ENCODE results near the gene OTOR.
A peak's percentile ranks its signal among the peaks of the same experiment; 100 is the strongest.

OTOR gene, protein sequence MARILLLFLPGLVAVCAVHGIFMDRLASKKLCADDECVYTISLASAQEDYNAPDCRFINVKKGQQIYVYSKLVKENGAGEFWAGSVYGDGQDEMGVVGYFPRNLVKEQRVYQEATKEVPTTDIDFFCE

DNA sequence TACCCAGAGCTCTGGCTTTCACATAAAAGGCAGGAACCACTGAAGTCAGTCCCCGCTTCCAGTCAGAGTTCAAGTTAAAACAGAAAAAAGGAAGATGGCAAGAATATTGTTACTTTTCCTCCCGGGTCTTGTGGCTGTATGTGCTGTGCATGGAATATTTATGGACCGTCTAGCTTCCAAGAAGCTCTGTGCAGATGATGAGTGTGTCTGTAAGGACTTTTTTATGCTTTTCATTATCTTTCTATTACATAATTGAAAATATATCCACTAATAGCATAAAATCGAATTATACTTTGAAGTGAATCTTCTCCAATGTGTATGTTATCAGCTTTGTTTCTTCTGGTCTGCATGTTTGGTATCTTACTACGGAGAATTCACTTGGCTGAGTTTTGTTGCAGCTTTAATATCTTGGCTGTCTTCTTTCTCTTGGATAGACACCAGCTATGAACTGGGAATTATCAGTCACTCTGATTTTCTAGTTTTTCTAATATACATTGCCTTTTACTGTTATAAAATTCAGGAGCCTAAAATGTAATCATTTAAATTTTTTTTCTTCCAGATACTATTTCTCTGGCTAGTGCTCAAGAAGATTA is at the start of gene OTOR:
OTOR (plus strand) TSS at position 51 of the 593 bp plus-strand sequence; CDS start at position 95, 44 bp downstream.
- DNase-seq (ENCODE audit: low read depth) = no peak

DNA sequence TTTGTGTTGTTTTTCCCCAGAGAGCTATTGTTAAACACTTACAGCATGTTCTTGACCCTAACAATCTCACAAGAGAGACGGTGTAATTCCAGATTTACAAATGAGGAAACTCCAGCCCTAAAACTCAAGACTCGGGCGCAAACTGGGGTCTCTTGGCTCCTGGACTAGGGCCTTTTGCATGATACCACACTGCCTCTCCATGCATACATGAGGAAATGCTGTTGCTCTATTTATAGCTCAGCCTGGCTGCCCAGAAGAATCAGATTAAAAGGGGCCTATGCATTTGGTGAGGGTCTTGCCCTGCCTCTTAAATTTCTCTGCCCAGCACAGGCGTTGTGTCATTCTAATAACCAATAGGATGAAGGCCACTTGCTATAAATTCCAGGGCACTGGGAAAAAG is 48.9 kb upstream of the OTOR start:
- no peak for DNase-seq (ENCODE audit: low read depth)

DNA sequence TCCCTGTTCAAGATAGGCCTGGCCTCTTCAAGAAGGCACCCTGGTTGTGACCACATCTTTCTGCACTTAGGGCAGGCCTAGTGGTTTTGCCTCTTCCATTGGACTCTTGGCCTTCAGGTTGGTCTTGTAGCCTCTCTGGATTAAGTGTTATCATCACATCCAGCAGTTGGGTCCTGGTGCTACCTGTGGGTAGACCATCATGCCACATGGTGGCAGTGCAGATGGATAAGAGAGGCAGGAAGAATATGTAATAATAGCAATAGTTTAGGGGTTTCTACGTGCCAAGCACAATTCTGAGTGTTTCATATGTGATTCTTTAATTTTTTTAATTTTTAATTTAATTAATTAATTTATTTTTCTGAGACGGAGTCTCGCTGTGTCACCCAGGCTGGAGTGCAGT is 46.9 kb upstream of the OTOR start:
- DNase-seq (ENCODE audit: low read depth) = no peak

DNA sequence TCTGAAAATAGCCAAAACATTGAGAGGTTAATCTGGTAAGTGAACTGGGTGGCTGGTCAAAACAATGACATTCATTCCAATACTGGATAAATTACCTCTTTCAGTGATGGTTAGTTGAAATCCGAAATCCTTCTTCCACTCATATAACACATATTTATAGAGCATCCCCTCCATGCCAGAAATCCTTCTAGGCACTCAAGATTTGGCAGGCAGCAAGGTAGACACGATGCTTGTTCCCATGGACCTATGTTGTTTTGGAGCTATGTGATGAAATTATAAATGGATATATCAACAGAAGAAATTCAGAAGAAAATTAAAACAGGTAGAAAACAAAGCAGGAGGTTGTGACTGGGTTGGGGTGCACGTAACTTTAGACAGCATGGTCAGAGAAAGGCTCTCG is 44.6 kb upstream of the OTOR start:
- no peak for DNase-seq (ENCODE audit: low read depth)

DNA sequence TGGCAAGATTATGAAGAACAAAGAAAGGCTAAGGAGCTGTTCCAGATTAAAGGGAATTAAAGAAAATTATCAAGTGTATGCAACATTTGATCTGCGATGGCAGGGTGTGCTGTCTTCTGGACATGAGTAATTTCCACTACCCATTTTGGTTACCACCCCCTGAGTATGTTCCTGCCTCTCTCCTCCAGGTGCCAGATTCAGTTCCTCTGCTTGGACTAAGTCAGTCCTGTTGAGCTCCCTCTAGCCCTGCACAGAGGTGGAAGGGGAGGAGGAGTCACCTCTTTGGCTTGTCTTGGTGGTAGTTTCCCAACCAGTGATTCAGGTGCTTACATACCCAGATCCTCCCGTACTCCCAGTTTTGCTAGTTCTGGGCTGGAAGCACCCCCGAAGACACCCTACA is 40.5 kb upstream of the OTOR start:
- DNase-seq (ENCODE audit: low read depth) = no peak

DNA sequence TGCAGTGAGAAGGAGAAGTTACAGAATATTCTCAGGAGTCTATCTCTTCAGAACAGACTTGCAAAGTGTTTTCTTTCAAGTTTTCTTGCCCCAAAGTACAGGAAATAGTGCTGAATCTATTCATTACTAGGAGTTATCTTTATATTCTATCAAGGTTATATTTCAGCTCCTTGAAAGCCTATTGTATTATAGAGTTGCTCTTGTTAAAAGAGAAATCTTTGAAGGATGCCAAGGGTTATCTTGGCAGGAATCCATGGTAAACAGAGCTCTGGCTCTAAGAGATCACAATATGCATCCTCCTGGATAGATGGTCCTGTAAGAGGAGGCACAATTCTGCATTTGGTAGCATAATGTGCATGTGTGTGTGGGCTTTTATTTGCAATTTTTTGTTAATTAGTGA is 39.6 kb upstream of the OTOR start:
- DNase-seq (ENCODE audit: low read depth) = no peak

DNA sequence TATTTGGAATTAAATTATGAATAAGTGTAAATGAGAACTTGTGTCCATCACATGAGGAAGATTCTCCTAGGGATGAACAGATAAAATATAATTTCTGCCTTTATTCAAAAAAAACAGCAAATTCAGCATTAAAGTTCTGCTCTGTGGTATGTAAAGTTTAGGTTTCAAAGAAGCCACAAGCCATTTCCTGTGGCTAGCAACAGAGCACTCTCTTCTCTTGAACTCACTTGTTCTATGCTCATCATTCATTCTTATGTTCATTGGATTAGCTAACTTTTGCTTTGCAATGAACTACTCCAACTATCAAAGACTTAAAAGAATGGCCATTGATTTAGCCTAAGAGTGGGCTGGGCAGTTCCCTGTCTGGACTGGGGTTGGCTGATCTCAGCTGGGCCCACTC is 39.1 kb upstream of the OTOR start:
- DNase-seq (ENCODE audit: low read depth) = no peak

DNA sequence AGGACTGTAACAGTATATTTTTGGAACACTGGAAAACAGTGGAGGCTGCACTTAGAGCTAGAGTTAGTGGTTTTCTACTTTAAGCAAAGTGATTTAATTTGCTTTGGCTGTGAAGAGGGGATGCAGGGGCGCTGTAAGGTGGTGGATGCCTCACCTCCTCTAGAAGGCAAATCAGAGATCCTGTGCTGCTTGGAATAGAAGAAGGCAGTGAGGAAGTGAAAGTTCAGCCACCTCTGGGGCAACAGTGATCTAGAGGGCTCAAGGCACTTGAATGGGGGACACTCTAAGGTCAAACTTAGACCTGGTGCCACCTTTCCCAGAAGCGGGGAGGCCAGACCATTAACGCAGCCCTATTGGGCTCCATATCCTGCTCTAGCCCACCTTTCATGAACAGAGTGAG is 37.4 kb upstream of the OTOR start:
- DNase-seq (ENCODE audit: low read depth) = no peak

DNA sequence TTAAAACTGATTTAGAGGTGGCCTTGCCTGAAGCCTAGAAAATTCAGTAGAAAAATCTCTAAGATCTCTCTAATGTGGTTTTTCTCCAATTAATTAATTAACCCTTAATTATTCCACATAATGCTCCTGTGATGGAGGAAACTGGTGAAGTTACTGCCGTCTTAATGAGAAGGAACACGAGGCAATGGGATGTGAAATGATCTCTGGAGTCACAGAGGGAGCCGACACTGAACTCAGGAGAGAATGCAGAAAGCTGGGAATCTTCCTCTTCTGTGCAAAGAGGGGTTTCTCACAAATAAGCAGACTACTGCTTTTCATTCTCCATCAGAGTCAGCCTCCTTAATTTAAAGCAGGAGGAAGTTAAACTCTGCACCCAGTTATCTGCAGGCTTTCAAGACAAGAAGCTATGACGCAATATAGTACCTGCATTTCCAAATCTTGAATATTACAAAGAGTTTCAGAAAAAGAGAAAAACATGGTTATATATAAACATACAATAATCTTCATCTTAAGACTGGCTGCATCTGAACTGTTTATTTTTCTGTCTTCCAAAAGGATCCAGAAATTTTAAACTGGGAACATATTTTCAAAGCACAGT is 36.4 kb upstream of the OTOR start:
- no peak for DNase-seq (ENCODE audit: low read depth)

DNA sequence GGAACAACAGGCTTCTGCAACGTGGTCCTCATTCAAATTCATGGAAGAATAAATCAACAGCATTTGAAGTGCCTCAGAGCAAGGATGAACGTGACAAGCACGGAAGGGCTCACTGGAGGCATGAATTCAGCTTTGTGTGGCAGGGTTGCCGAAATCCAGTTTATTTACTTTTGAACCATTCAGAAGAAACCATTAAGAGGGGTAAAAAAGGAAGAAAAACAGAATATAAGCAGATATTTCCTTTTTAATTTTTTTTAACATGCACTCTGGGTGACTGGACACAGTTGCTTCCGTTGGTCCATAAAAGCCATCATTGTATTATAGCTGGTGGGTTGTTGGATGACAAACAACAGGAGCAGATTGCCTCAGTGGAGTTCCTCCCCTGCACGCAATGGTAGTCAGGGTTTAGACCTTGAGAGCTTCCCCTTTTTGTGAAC is 35.6 kb upstream of the OTOR start:
- DNase-seq (ENCODE audit: low read depth) = no peak

DNA sequence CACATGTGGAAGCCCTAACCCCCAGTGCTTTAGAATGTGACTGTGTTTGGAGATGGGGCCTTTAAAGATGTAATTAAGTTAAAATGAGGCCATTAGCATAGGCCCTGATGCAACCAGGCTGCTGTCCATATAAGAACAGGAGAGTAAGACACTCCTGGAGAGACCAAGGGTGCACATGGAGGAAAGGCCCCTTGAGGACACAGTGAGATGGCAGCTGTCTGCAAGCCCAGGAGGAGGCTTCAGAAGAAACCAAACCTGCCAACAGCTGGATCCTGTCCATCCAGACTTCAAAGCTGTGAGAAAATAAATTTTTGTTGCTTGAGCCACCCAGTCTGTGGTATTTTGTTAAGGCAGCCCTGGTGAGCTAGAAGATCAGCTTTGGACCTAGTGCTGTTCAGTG is 35.1 kb upstream of the OTOR start:
- DNase-seq (ENCODE audit: low read depth) = no peak

DNA sequence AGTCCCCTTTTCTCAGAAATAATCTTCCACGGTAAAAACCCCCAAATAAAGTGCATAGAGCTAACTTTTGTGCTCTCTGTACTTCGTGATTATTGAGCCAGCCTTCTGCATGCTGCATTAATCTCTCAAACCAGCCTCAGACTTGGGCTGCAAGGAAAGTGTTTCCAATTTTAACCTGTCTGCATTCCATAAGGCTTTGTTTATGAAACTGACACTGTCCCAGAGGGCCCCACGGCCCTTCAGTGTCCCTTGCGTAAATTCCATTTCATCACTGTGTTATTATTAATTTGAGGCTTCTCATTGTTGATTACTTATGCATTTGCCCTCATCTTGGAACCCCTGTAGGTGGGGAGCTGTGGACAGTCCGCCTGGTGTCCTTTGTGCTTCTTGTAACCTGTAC is 33.9 kb upstream of the OTOR start:
- no peak for DNase-seq (ENCODE audit: low read depth)

DNA sequence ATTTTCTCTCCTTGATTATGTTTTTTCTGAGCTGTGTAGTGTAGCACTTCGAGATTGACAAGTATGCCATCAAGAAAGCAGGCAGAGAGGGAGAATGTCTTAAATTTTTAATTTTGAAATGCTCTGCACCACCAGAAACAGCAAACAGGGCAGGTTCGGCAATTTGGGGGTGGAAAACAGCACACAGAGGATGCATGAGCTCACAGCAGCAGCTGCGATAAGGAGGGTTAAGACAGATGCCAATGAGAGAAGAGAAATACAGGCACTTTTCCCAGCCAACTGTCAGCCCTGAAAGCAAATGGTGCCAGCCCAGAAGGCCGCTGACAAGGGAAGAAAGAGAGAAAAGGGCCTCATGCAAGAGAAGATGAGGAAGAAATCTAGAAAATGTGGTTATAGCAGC is 33.4 kb upstream of the OTOR start:
- no peak for DNase-seq (ENCODE audit: low read depth)

DNA sequence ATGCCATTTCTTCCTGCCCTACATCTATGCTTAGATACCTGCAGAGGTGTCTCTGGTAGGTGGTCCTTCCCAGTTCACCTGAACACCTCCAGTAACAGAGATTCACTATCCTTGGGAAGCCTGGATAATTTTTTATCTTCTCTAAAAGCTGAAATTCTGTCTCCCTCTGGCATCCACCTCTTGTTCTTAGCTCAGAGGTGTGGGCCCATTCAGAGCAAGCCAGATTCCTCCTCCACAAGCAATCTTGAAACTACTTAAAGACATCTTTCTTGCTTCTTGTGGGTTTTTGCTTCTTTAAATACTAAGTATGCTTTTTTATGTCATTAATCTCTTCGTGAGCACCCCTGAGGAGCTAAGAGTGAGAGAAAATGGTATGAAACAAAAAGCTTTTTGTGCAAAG is 28.7 kb upstream of the OTOR start:
- no peak for DNase-seq (ENCODE audit: low read depth)

DNA sequence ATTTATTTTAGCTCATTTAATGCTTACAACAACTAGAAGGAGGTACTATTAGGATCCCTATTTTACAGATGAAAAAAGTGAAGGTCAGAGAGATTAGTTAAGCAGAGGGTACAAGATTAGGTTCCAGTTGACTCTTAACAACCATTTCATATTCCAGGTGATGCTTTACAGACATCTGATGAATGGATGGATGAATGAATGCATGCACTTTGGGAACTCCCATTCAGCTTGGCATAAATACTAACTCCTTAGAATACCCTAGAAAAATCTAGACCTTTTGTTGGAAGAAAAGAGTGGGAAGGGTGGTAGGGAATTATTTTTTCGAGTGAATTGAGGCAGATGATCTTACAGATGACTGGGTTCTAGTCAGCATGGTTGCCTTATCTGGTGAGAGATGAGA is 19.1 kb upstream of the OTOR start:
- DNase-seq (ENCODE audit: low read depth) = no peak

DNA sequence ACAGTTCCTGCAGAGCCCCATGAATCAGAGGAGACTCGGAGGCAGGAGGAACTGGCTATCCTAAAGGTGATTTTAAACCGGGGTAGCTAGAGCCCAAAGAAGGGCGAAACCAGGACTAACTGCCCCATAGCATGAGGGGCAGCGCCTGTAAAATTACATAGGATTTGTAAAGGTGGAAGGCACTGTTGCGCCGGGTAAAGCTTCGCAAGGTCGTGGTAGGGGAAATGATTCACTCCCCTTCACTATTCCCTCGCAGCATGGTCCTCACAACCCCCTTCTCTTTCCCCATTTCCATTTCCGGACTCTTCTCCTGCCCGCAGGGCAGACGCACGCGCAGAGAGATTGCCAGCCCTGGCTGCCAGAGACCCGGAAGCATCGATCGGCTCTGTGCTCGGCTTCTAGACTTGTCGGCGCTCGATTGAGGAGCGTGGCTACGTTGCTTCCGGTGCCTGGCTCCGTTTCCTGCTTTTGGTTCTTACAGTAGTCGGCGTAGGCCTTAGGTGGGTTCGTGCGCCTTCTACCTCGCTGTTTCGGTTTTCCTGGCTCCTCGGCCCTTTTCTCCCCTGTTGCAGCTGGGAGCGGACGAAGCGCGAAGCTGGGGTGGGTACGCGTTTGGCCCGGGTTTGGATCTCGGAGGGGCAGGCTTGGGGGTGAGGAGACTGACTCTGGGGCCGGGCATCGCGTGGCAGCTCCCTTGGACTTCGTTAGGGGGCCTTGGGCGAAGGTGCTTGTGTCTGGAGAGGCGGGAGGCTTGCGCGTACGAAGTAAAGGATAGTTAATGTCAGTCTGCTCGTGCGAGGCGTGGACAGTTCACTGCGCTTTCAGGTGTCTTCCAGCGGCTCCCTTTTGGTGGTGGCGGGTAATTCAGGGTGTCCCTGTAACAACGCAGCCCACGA is 18.3 kb upstream of the OTOR start, which contains the start of gene SNRPB2:
SNRPB2 (plus strand) TSS at position 462 of the 896 bp plus-strand sequence. CDS start 1,677 bp downstream, outside the sequence.
- peak; percentile 84 for DNase-seq (ENCODE audit: low read depth)

DNA sequence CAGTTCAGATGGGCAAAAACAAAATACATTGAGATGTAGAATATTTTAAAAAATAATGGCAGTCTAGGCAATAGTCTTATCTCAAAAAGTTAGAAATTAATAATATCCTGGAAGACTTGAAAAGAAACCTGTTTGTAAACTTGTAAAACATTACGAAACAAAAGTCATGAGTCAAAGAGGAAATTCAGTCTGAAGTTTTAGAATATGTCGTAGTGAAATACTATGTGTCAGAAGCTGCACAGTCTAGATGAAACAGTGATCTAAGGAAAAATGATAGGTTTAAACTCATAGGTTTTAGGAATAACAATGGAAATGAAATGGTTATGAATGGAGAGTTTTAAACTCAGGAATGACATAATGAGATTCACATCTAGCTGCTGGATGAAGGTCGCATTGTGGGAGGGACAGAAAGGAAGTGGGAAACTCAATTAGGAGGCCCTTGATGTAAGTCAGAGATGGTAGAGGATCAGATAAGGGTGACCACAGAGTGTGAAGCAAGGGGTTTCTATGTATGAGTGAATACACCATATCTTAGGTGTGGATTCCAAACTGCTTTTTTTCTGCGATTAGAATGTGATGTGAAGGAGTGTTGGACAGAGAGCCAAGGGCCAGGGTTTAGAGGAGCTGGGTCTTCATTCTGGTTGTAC is 15.5 kb upstream of the OTOR start:
- DNase-seq (ENCODE audit: low read depth) = no peak

DNA sequence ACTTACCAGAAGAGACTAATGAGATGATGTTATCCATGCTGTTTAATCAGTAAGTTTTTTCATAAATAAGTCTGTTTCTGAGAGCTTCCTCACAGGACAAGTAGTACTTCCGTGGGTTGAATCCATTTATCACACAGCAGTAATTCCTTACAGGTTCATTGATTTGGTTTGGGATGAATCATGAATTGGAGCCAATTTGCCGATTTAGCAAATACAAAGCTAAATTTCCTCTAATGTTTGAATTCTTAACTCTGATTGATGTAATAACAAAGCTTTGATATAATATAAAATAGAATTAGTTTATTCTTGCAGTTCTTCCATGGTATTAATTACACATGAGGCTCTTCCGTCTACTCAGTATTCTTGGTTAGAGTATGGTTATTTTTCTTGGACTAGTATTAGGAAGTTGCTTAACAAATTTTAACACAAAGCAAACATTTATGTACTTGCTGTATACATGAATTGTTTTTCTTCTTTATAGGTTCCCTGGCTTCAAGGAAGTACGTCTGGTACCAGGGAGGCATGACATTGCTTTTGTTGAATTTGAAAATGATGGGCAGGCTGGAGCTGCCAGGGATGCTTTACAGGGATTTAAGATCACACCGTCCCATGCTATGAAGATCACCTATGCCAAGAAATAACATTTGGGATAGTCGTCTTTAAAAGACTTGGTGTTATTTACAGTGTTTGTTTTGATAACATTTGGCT is 7.6 kb upstream of the OTOR start:
- DNase-seq (ENCODE audit: low read depth) = no peak

DNA sequence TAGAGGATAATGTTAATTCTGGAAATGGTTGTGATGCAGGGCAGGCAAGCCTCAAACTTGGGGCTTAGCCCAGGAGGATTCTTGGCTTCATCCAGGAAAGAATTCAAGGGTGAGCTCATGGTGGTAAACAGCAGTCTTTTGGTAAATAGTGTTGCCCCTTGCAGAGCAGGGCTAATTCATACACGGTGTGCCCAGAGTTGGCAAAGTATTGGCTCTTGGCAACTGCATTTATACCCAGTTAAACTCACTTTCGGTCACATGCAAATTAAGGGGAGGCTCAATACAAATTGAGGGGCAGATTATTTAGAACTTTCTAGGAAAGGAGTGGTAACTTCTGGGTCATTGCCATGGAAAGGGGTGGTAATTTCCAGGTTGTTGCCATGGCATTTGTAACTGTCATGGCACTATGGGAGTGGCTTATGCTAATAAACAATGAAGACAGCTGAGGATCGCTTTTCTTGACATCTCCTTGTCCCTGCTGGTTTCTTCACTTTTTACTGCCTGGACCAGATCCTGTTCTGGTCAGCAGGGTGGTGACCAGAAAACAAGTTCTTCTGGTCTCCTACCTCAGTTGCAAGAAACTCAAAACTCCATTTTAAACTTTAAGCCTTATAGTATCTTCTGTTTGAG is 3.9 kb upstream of the OTOR start:
- no peak for DNase-seq (ENCODE audit: low read depth)

DNA sequence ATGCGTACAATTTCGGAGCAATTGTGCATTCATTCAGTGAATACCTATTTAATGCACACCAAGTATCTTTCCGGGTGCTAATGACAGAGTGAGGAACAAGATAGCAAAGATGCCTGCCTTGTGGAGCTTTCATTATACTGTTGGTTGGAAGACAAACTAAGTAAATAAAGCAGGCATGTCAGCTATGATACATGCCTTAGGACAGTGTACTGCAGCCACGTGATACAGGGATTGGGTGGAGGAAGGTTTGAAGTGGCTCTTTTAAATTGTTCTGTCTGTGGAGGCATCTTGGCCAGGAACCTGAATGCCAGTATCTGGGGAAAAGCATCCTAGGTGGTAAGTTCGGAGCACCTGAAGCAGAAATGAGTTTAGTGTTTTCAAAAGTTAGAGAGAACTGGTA is 3.0 kb upstream of the OTOR start:
- DNase-seq (ENCODE audit: low read depth) = no peak

DNA sequence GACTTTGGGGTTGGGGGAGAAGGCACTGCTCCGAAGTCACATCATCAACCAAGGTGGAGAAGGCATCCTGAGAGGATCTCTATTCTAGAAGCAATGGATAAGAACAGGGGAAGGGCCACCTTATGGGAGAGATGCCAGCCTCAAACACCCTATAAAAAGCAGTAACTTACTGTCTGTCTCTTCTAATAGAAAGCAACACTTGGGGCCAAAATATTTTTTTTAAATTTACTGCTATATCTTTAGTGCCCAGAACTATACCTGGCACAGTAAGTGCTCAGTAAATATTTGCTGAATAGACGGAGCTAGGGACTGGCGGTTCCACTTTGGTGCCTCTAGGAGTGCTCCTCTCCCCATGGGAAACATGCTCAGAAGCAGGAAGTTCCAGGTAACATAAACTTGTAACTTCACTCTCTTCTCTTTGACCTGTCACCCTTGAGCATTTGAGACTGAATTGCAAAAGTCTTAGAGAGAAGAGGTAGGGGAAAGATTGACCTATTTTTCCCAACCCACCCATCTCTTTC is 807 bp upstream of the OTOR start:
- no peak for DNase-seq (ENCODE audit: low read depth)
